MM.1S (cell line): ENCODE results near the gene DNAH9.

ENCODE experiments used
- DNase-seq: peaks from one replicate; pipeline ENCODE4 v3.0.0-alpha.2; 2015
- H2AFZ ChIP-seq: fragments of 300-600 bp; sonication (generic); 2 replicates; pipeline ENCODE4 v1.6.0; 2016; ENCODE audit warnings: antibody characterized with exemption, low read length
- H3F3A ChIP-seq: fragments of 300-600 bp; sonication (generic); 2 replicates; pipeline ENCODE4 v1.6.1; 2016; ENCODE audit warnings: mild to moderate bottlenecking, antibody characterized with exemption, low read length, moderate library complexity, mixed read lengths; ENCODE audit not compliant: insufficient read depth
- H3K27ac ChIP-seq: fragments of 300-600 bp; sonication (generic); 2 replicates; pipeline ENCODE4 v1.5.1; 2016; ENCODE audit warnings: mild to moderate bottlenecking, low read length
- H3K27me3 ChIP-seq: fragments of 300-600 bp; sonication (generic); replicated peaks from 2 replicates; pipeline ENCODE4 v1.6.0; 2016; ENCODE audit warnings: low read length; ENCODE audit not compliant: insufficient read depth
- H3K36me3 ChIP-seq: fragments of 300-600 bp; sonication (generic); replicated peaks from 2 replicates; pipeline ENCODE4 v1.6.1; 2016; ENCODE audit warnings: mild to moderate bottlenecking, low read length, mixed read lengths; ENCODE audit not compliant: insufficient read depth
- H3K4me1 ChIP-seq: fragments of 300-600 bp; sonication (generic); 2 replicates; pipeline ENCODE4 v1.6.1; 2016; ENCODE audit warnings: low read length, mixed read lengths
- H3K4me2 ChIP-seq: fragments of 300-600 bp; sonication (generic); 2 replicates; pipeline ENCODE4 v1.6.0; 2016; ENCODE audit warnings: low read depth, low read length
- H3K4me3 ChIP-seq: fragments of 300-600 bp; sonication (generic); 2 replicates; pipeline ENCODE4 v1.5.1; 2016; ENCODE audit warnings: low read length, mixed read lengths
- H3K79me2 ChIP-seq: fragments of 300-600 bp; sonication (generic); 2 replicates; pipeline ENCODE4 v1.6.1; 2016; ENCODE audit warnings: mixed run types, low read length, mixed read lengths
- H3K9ac ChIP-seq: fragments of 300-600 bp; sonication (generic); 2 replicates; pipeline ENCODE4 v1.6.1; 2016; ENCODE audit warnings: low read length, mixed read lengths
- H3K9me2 ChIP-seq: fragments of 300-600 bp; sonication (generic); replicated peaks from 2 replicates; pipeline ENCODE4 v1.6.1; 2016; ENCODE audit warnings: mild to moderate bottlenecking, low read length, mixed read lengths; ENCODE audit not compliant: insufficient read depth
- H3K9me3 ChIP-seq: fragments of 300-600 bp; sonication (generic); replicated peaks from 2 replicates; pipeline ENCODE4 v1.6.1; 2016; ENCODE audit warnings: mild to moderate bottlenecking, low read length, mixed read lengths; ENCODE audit not compliant: insufficient read depth
- H4K20me1 ChIP-seq: fragments of 300-600 bp; sonication (generic); 2 replicates; pipeline ENCODE4 v1.6.1; 2016; ENCODE audit warnings: mild to moderate bottlenecking, low read length, moderate library complexity, mixed read lengths; ENCODE audit not compliant: insufficient read depth
- EZH2 ChIP-seq: fragments of 300-600 bp; sonication (generic); optimal IDR thresholded peaks from 2 replicates; pipeline ENCODE3; 2017; ENCODE audit warnings: low read depth, mild to moderate bottlenecking, antibody characterized with exemption, low read length, mixed read lengths
- EZH2phosphoT487 ChIP-seq: fragments of 300-600 bp; sonication (generic); IDR thresholded peaks from 2 replicates; pipeline ENCODE4 v1.6.1; 2018; ENCODE audit warnings: antibody characterized with exemption, low read length
- TF ChIP-seq, protein P1 (sequence below): fragments of 300-600 bp; sonication (generic); IDR thresholded peaks from 2 replicates; pipeline ENCODE4 v1.5.1; 2016; ENCODE audit warnings: antibody characterized with exemption, low read length, mixed read lengths

The DNAH9 gene

DNA sequence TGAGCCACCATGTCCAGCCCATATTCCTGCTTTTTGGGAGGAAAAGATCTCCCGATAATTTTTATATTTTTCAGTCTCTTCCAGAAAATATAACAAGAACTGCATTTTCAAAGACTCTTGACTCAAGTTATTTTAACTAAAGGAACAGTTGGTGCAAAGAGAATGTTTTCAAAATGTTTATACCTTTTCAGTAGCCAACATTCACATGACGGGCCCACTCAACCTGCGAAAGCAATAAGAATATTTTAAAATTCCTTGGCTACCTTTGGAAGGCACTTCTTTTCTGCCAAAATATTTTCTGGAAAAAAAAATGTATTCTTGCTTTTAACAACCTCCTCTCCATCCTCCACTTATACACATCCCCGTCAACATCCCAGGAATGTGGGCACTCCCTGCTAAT is 258.7 kb downstream of the DNAH9 start:
- Histone ChIP-seq H3K9me2 (no peaks in the 10 kb centered on the region), H3K4me2 (no peak overlapping the region), H3K9me3 (no peaks in the 10 kb centered on the region), H3K9ac (no peak overlapping the region), H3K4me3 (no peak overlapping the region), H4K20me1 (no peaks in the 10 kb centered on the region), H3K27me3 (no peaks in the 10 kb centered on the region), H3K27ac (no peak overlapping the region), H3K79me2 (no peaks in the 10 kb centered on the region), H2AFZ (no peak overlapping the region), H3K4me1 (no peaks in the 10 kb centered on the region), H3K36me3 (no peaks in the 10 kb centered on the region), H3F3A (no peaks in the 10 kb centered on the region)
- TF ChIP-seq EZH2phosphoT487 (no peak), EZH2 (no peak)
- TF ChIP-seq, protein P1, sequence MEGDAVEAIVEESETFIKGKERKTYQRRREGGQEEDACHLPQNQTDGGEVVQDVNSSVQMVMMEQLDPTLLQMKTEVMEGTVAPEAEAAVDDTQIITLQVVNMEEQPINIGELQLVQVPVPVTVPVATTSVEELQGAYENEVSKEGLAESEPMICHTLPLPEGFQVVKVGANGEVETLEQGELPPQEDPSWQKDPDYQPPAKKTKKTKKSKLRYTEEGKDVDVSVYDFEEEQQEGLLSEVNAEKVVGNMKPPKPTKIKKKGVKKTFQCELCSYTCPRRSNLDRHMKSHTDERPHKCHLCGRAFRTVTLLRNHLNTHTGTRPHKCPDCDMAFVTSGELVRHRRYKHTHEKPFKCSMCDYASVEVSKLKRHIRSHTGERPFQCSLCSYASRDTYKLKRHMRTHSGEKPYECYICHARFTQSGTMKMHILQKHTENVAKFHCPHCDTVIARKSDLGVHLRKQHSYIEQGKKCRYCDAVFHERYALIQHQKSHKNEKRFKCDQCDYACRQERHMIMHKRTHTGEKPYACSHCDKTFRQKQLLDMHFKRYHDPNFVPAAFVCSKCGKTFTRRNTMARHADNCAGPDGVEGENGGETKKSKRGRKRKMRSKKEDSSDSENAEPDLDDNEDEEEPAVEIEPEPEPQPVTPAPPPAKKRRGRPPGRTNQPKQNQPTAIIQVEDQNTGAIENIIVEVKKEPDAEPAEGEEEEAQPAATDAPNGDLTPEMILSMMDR = no peak
- DNase-seq = no peak

DNA sequence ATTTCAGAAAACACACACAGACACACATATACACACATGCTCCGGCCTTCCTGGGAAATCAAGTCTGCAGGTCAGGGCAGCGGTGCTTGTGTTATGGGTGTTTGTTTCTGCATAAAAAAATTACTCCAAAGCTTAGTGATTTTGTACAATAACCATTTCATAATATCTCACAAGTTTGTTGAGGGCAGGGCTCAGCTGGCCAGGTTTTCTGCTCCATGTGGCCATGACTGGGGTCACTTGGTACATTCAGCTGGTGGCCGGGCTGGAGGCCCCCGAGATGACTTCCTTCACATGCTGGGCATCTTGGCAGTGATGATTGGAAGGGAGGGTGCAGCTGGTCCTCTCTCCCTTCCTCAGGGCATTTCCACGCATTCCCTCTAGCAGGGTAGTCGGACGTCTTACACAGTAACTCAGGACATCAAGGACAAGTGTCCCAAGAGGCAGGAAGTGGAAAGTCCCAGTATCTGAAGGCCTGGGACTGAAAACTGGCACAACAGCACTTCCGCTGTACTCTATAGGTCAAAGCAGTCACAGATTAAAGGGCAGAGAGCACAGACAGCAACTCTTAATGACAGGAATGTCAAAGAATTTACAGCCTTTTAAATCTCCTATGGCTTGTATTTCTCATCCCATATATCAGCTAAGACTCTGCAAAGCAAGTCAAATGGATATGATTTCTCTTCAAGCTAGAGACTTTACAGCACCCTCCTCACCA is 271.6 kb downstream of the DNAH9 start:
- Histone ChIP-seq H3K27me3 (no peaks in the 10 kb centered on the region), H3K9ac (no peak overlapping the region), H3F3A (no peaks in the 10 kb centered on the region), H3K4me1 (no peaks in the 10 kb centered on the region), H3K27ac (no peak overlapping the region), H2AFZ (no peak overlapping the region), H3K9me3 (no peaks in the 10 kb centered on the region), H3K9me2 (no peaks in the 10 kb centered on the region), H3K4me2 (no peak overlapping the region), H3K79me2 (no peaks in the 10 kb centered on the region), H3K36me3 (no peaks in the 10 kb centered on the region), H4K20me1 (no peaks in the 10 kb centered on the region), H3K4me3 (no peak overlapping the region)
- DNase-seq = no peak
- TF ChIP-seq, protein P1 = no peak
- no peak for TF ChIP-seq EZH2phosphoT487
- no peak for TF ChIP-seq EZH2

DNA sequence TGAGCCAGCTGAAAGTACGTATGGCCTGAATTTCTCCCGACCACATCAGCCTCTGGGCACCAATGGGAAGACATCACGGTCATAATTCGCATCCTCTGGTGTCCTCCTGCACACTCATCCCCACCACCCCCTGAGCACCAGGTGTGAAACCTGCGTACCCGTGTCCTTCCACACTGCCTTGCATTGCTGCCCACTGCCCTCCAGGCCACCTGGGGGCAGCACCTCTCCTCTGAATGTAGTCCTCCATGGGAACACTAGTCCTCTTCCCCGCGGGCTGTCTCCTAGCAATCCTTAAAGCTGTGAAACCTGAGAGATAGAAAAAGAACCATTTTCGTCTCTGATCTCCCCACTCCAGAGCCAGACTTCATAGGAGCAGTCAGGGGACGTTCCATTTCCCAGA is 273.5 kb downstream of the DNAH9 start:
- H3K9ac ChIP-seq = no peak overlapping the region

More for the DNA sequence above, 273.5 kb downstream of the DNAH9 start:
- H2AFZ ChIP-seq = no peak overlapping the region
- H4K20me1 ChIP-seq = no peaks in the 10 kb centered on the region
- H3K36me3 ChIP-seq = no peaks in the 10 kb centered on the region
- no peaks in the 10 kb centered on the region for H3K4me1 ChIP-seq
- H3K4me3 ChIP-seq = no peak overlapping the region
- no peaks in the 10 kb centered on the region for H3K27me3 ChIP-seq
- H3K27ac ChIP-seq = no peak overlapping the region
- no peak overlapping the region for H3K4me2 ChIP-seq
- H3K79me2 ChIP-seq = no peaks in the 10 kb centered on the region
- H3F3A ChIP-seq = no peaks in the 10 kb centered on the region
- no peaks in the 10 kb centered on the region for H3K9me3 ChIP-seq
- no peaks in the 10 kb centered on the region for H3K9me2 ChIP-seq
- no peak for DNase-seq
- TF ChIP-seq, protein P1 = no peak
- TF ChIP-seq EZH2 = no peak
